ENCODE data around the gene ASAP2.

- TF ChIP-seq CTCF (IDR thresholded peaks at IDR 0.05; ENCODE audit: low read length) = no peak
- no peak for TF ChIP-seq EZH2phosphoT487 (IDR thresholded peaks at IDR 0.05; ENCODE audit: low read length)
Measured at GRCh38 chr2:9199716-9200632, 6.6 kb upstream of the ASAP2 start.
